Measurements from ENCODE around the gene CCDC88C.

The CCDC88C gene

DNA sequence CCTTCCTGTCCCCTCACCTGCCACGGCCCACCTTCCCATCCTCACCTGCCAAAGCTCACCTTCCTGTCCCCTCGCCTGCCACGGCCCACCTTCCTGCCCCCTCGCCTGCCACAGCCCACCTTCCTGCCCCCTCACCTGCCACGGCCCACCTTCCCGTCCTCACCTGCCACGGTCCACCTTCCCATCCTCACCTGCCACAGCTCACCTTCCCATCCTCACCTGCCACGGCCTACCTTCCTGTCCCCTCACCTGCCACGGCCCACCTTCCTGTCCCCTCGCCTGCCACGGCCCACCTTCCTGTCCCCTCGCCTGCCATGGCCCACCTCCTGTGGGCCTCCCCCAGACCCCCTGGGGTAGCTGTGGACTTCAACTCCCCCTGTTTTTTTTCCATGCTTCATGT, 124.3 kb downstream of the CCDC88C start:
- H3K9me3 ChIP-seq (ENCODE audit: low read length) = no peaks in the 10 kb centered on the region
- no peak overlapping the region for H3K27ac ChIP-seq (ENCODE audit: low read depth, low read length, poor library complexity, severe bottlenecking)
- TF ChIP-seq CTCF (IDR thresholded peaks at IDR 0.05; ENCODE audit: low read length) = no peak
- no peak for TF ChIP-seq EZH2 (IDR thresholded peaks at IDR 0.05; ENCODE audit: borderline replicate concordance, low read length)
- H2AFZ ChIP-seq (ENCODE audit: low read length) = no peak overlapping the region
- no peak overlapping the region for H3K9ac ChIP-seq (ENCODE audit: low read length)
- H3K36me3 ChIP-seq (ENCODE audit: insufficient read depth, low read length) = peaks cover 98% of the 10 kb centered on the region
- H3K27me3 ChIP-seq (ENCODE audit: insufficient read depth, low read length) = no peaks in the 10 kb centered on the region
- no peak overlapping the region for H3K4me2 ChIP-seq (ENCODE audit: low read length)
- no peaks in the 10 kb centered on the region for H3K79me2 ChIP-seq (ENCODE audit: insufficient read depth, low read length)
- H3K4me3 ChIP-seq (ENCODE audit: low read depth, low read length, poor library complexity, severe bottlenecking) = no peak overlapping the region
- H4K20me1 ChIP-seq (ENCODE audit: insufficient read depth, low read length) = no peaks in the 10 kb centered on the region
- H3K9me2 ChIP-seq (ENCODE audit: low read depth, low read length) = no peaks in the 10 kb centered on the region
- H3F3A ChIP-seq (ENCODE audit: insufficient read depth, low read length) = 0 out of 2 replicates have a peak, but pooled peaks cover 3% of the 10 kb centered on the region
- H3K4me1 ChIP-seq (ENCODE audit: insufficient read depth, low read length, severe bottlenecking) = peaks cover 6% of the 10 kb centered on the region

DNA sequence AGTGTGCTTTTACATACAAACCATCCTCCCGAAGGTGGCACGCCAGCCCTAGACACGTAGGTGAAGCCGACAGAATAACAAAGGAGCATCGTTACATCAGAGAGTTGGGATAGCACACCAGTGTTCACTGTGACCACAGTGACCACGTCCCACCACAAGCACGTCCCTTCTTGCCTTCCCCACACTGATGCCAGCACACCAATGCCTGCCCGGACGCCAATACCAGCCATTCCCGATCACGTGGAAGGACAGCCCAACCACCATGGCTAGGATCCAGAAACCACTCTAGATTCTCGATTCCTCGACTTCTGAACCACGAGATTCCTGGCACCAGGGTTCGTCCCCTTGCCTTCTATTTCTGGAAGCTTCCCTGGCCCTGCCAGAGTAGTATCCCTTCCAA, 125.1 kb downstream of the CCDC88C start:
- no peak overlapping the region for H3K27ac ChIP-seq (ENCODE audit: low read depth, low read length, poor library complexity, severe bottlenecking)
- no peak for TF ChIP-seq CTCF (IDR thresholded peaks at IDR 0.05; ENCODE audit: low read length)
- TF ChIP-seq EZH2 (IDR thresholded peaks at IDR 0.05; ENCODE audit: borderline replicate concordance, low read length) = no peak
- H3K36me3 ChIP-seq (ENCODE audit: insufficient read depth, low read length) = peaks cover 98% of the 10 kb centered on the region
- H3K9ac ChIP-seq (ENCODE audit: low read length) = no peak overlapping the region
- H2AFZ ChIP-seq (ENCODE audit: low read length) = no peak overlapping the region
- H3K4me3 ChIP-seq (ENCODE audit: low read depth, low read length, poor library complexity, severe bottlenecking) = no peak overlapping the region
- no peaks in the 10 kb centered on the region for H3K9me3 ChIP-seq (ENCODE audit: low read length)
- H3K4me1 ChIP-seq (ENCODE audit: insufficient read depth, low read length, severe bottlenecking) = peaks cover 6% of the 10 kb centered on the region
- H3K79me2 ChIP-seq (ENCODE audit: insufficient read depth, low read length) = no peaks in the 10 kb centered on the region
- no peaks in the 10 kb centered on the region for H3K27me3 ChIP-seq (ENCODE audit: insufficient read depth, low read length)
- H3F3A ChIP-seq (ENCODE audit: insufficient read depth, low read length) = 0 out of 2 replicates have a peak, but pooled peaks cover 3% of the 10 kb centered on the region
- H4K20me1 ChIP-seq (ENCODE audit: insufficient read depth, low read length) = no peaks in the 10 kb centered on the region
- H3K9me2 ChIP-seq (ENCODE audit: low read depth, low read length) = no peaks in the 10 kb centered on the region
- no peak overlapping the region for H3K4me2 ChIP-seq (ENCODE audit: low read length)

DNA sequence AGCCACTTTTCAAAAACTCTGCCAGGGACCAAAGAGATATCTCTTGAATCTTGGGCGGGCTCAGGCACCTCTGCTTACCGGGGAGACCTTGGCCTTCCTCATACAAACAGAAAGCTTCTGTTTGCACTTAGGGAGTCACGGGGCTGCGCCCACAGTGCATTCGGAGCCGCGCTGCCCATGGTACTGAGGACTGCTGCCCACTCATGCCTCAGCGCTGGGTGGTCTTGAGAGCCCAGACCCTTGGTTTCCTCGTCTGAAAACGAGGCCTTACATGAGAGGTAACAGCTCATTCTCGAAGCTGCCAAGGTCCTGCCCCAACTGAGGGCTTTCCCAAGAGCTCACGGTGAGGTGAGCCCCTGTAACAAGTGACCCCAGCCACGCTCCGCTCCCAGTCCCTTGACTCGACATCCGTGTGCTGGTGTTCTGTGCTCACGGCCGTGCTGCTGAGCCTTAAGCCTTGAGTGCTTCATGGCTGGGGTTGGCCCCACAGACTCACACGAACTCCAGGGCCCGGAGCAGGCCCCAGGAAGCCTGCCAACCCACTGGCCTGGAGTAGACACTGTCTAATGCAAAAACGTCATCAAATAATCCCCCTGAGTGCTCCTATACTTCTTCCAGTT, 125.7 kb downstream of the CCDC88C start:
- Histone ChIP-seq H3K9me2 (ENCODE audit: low read depth, low read length) (no peaks in the 10 kb centered on the region), H3K27me3 (ENCODE audit: insufficient read depth, low read length) (no peaks in the 10 kb centered on the region), H3F3A (ENCODE audit: insufficient read depth, low read length) (0 out of 2 replicates have a peak, but pooled peaks cover 3% of the 10 kb centered on the region), H3K4me3 (ENCODE audit: low read depth, low read length, poor library complexity, severe bottlenecking) (no peak overlapping the region), H2AFZ (ENCODE audit: low read length) (no peak overlapping the region), H3K27ac (ENCODE audit: low read depth, low read length, poor library complexity, severe bottlenecking) (no peak overlapping the region), H3K36me3 (ENCODE audit: insufficient read depth, low read length) (peaks cover 98% of the 10 kb centered on the region), H3K4me2 (ENCODE audit: low read length) (no peak overlapping the region), H3K9ac (ENCODE audit: low read length) (no peak overlapping the region), H4K20me1 (ENCODE audit: insufficient read depth, low read length) (no peaks in the 10 kb centered on the region), H3K9me3 (ENCODE audit: low read length) (no peaks in the 10 kb centered on the region), H3K4me1 (ENCODE audit: insufficient read depth, low read length, severe bottlenecking) (peaks cover 6% of the 10 kb centered on the region), H3K79me2 (ENCODE audit: insufficient read depth, low read length) (no peaks in the 10 kb centered on the region)
- no peak for TF ChIP-seq CTCF (IDR thresholded peaks at IDR 0.05; ENCODE audit: low read length)
